NCI-H2227 treated with DMSO at 0.1 percent for 48 hours (cell line): ENCODE measurements around the gene SEZ6L2.
"Not testable (repeated sequence)": the region's sequence is repeated elsewhere in the genome, so short reads cannot be mapped to it uniquely, and the experiment has no call there.

ENCODE experiments used
- DNase-seq: peaks from one replicate; lab custom pipeline; 2025; lab: John Stamatoyannopoulos, UW

Gene SEZ6L2

DNA sequence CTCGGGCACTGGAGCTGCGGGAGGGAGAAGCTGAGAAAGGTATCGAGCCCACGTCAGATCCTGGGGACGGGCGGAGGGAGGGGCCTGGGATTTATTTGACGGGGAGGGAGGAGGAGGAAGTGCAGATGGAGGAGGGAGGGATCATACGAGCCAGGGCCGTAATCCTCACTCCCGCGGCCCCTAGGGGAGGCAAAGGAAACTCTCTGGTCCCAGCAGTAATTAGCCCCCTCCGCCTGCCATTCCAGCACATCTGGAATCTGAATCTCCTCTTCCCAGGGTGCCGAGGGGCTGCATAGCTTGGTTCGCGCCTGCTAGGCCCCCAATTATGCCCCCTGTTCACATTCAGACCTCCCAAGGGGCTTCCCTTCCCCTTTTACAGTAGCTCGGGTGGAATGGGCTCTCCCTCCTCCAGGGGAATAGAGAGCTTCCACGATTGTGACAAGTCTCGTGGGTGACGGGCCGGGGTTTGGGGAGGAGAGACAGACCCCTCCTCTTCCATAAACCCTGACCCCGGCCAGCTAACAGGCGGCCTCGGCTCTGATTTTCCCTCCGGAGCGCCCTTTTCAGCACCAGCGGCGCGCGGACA is at the start of gene SEZ6L2:
SEZ6L2 (minus strand) TSS at position 35 of the 586 bp plus-strand sequence. CDS start 531 bp downstream, outside the sequence.
- DNase-seq, result peak; percentile 90

DNA sequence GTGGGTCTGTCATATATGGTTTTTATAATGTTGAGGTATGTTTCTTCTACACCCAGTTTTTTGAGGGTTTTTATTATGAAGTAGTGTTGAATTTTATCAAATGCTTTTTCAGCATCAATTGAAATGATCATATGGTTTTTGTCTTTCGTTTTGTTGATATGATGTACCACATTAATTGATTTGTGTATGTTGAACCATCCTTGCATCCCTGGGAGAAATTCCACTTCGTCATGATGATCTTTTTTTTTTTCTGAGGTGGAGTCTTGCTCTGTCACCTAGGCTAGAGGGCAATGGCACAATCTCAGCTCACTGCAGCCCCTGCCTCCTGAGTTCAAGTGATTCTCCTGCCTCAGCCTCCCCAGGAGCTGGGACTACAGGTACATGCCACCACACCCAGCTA is 48.5 kb upstream of the SEZ6L2 start:
- DNase-seq, result no peak

DNA sequence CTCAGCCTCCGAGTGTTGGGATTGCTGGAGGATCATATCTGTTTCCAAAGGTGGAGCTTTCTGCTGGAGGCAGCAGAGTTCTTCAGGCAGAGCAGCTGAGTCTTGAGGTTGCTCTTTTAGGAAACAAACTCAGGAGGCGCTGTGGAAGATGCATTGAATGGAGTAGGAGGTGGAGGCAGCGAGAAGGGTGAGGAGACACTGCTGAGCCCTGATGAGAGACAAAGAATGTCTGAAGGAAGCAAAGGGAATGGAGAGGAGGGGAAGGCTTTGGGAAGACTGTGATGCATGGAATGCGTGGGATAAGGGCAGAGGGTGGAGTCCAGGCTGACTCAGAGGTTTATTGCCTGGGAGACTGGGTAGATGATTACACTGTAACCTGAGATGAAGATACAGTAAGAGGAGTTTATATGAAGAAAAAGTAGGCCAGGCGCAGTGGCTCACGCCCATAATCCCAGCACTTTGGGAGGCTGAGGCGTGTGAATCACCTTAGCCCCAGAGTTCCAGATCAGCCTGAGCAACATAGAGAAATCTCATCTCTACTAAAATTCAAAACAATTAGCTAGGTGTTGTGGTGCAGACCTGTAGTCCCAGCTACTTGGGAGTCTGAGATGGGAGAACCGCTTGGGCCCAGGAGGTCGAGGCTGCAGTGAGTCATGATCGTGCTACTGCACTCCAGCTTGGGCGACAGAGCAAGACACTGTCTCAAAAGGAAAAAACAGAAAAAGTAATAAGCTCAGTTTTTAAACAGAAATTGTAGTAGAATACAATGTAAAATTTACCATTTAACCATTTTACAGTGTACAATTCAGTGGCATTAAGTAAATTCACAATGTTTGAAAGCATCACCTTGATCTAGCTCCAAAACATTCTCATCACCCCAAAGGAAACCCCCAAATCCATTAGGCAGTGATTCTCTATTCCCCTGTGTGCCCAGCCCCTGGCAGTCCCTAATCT is 44.8 kb upstream of the SEZ6L2 start:
- peak; percentile 75 for DNase-seq

DNA sequence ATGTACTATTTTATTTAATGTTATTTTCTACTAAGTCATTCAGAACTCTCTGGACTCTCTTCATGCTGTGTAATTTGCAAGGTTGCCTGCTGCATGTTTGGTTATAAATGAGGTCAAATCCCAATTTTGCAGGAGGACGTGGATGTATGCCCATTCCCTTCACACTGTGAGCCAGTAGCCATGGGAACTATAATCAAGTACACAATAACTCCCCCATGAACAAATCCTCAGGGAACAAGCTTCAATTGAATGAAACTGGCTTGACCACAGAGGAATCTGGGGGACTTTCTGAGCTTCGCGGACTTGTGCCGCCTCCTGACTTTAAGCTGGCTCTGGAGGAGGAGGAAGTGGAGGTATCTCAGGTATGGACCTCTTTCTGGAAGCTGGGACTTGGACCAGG is 41.3 kb upstream of the SEZ6L2 start:
- no peak for DNase-seq

DNA sequence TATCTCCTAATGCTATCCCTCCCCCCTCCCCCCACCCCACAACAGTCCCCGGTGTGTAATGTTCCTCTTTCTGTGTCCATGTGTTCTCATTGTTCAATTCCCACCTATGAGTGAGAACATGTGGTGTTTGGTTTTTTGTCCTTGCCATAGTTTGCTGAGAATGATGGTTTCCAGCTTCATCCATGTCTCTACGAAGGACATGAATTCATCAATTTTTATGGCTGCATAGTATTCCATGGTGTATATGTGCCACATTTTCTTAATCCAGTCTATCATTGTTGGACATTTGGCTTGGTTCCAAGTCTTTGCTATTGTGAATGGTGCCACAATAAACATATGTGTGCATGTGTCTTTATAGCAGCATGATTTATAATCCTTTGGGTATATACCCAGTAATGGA is 32.4 kb upstream of the SEZ6L2 start:
- DNase-seq, result not testable (repeated sequence)

DNA sequence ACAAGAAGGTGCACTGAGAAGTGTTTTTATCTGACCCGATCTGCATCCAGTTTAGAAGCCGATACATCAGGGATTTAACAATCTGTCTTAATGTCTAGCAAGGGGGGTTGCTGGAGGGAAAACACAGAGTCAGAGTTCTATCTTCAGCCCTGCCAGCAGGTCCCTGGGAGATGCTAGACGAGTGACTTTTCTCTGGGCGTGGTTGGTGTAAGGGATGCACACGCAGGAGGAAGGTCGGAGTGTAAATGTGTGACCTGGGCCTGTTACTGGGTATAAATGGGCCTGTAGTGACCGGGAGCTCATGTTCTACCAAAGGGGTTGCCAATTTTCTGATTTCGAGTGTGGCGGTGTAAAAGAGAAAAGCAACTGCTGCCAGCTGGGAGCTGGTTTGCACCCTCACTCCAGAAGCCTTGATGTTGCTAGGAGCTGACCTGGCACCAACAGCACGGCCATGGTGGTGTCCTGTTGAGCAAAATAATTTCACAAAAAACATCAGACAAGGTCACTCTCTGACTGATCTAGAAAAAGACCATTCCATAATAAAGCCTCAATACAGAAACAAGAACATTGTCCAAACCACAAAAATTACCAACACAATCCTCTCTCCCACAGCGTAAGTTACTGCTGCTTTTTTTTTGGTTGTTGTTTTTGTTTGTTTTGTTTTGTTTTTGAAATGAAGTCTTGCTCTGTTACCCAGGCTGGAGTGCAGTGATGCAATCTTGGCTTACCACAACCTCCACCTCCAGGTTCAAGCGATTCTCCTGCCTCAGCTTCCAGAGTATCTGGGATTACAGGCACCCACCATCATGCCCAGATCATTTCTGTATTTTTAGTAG is 27.9 kb upstream of the SEZ6L2 start:
- DNase-seq, result no peak

DNA sequence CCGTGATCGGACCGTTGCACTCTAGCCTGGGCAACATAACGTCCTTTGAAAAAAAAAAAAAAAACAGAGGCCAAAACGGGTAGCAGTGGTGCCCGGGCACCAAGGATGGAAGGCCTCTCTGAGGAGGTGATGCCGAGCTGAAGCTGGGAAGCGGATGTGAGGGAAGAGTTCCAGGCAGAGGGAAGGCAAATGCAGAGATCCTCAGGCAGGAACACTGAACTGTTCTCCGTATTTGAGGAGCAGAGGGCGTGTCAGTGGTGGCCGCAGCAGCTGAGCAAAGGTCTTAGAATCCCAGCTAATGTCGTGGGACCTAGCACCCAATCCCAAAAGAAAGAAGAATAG is 27.3 kb upstream of the SEZ6L2 start:
- DNase-seq, result peak; percentile 53

DNA sequence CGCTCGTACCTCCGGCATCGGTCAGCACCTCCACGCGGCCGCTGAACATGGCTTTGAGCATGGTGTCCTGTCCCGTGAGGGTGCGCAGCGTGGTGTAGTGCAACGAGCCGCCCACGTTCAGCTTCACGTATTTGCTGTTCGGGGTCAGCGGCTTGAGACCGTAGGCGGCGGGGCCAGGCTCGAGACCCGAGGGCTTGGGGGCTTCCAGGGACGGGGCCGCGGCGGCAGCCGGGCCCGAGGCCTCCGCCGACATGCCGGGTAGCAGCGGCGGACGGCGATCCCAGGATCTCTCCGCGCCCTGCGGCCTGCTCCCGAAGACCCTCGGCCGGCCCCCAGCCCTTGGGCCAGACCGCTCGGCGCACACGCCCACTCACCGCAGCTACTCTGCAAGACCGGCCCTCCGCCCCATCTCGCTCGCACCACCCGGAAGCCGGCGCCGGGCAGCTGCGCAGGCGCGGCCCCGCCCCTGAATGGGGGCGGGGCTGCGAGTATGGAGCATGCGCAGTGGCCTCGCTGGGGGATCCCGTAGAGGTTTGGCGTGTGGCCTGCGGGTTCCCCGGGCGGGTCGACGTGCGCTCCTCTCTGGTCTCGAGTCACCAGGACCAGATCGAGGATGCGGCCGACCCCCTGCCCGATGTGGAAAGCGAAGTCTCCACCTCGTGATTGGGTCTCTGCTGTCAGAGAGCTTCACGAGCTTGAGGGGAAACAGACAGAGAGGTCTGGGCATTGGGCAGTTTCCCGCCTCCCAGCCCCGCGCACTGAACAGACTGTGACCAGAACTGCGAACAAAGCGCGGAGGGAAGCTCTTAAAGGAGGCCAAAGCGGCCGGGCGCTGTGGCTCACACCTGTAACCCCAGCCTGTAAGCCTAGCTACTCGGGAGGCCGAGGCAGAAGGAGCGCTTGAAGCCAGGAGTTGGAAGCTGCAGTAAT is 26.7 kb upstream of the SEZ6L2 start, which contains the start of gene KCTD13:
KCTD13 (minus strand) TSS at position 446 of the 930 bp plus-strand sequence; CDS start at position 253, 193 bp downstream.
- DNase-seq, result peak; percentile 79

DNA sequence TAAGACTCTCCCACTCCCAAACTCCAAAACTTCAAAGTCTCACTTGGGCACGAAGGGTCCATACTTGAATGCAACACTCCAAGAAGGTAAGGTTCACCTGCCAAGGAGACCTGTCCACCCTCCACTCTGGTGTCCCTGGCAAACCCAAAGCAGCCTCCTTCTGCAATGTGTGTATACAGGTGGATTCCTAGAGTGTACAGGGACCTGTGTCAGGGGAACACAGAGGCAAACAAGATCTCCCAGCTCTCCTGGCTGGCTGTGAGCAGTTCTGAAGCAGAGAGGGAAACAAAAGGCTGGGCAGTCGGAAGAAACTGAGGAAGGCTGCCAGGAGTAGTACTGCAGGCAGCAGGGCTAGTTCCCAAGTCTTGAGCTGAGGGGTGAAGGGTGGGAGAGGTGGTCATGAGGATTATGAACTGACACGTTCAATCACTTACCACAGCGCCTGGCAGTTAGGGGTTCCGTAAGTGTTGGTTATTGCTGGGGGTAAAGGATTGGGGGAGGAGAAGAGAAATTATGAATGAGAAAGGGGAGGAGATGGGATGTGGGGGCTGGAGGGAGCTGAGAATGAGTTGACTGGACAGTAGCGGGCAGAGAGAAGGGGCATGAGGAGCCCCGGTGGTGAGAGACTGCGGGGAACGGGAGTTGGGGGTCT is 25.9 kb upstream of the SEZ6L2 start:
- DNase-seq, result no peak

DNA sequence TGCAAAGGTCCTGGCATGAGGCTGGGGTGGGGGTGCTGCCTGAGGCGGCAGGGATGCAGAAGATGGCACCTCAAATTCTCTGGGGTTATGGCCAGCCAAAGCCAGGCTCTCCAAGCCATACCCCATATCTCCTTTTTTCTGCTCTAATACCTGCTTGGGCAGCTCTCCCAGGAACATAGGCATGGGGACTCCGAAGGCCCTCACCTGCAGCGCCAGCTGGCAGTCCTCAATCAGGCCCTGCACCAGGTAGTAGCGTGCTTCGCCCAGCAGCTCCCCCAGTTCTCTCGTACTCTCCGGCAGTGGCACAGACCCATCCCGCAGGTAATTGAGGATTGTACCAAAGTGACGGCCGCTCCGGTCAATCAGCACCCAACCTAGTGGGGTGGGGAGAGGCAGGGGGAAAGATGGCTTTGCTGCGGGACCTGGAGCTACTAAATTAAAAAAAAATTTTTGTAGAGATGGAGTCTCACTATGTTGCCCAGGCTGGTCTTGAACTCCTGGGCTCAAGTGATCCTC is 23.7 kb upstream of the SEZ6L2 start:
- DNase-seq, result no peak

DNA sequence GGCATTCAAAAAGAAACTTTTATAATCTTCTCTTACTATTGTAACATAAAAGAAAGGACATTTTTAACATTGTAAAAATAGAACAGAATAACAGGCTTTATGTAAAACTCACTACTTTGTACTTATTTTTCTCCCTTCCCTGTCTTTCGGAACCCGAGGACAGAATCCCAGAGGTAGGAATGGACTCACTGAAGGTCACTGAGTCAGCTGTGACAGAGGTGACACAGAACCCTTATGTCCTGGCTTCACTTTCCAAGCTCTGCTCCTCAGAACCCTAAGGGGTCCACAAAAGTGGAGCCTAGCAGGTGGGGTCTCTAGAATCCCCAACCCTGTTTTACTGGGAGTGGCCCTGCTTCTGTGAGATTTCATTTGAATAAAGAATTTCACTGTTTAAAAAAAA is 23.0 kb upstream of the SEZ6L2 start:
- DNase-seq, result no peak

DNA sequence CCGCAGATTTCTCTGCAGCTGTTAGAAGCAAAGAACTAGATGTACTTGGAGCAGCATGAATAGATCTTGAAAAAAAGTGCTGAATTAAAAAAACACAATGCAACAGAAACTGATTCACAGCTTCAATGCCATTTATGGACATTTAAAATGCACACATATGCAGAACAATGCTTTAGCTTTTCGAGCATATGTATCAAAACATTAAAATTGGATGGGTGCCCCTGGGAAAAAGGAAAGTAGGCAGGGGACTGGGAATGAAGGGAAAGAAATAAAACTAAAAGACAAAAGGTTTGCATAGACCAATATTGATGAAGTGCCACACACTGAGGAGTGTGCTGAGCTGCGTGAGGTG is 21.7 kb upstream of the SEZ6L2 start:
- no peak for DNase-seq

DNA sequence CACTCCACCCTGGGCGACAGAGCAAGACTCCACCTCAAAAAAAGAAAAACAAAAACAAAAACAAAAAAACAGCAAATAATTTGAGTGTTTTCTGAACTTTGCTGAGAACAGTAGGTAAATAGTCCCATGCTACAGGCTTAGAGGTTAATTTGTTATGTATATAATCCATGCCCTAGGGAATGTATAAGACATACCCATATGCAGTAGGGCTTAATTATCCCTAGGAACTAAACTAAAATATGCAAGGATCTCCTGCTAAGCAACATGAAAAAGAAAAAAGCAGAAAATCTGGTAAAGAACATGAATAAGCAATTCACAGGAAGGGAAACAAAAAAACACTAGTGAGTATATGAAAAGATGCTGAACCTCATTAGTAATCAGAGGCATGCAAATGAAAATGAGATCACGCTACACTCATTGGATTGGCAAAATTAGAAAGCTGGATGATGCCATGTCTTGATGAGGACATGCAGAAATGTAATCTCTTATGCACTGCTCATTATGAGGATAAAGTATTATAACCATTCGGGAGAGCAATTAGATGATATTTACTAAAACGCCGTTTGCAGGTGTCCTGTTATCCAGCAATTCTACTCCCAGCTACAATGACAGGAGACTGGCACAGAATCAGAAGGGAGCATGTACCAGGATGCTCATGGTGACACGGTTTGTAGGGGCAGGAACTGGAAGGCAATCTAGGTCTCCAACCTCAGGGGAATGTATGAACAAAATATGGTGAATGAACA is 21.1 kb upstream of the SEZ6L2 start:
- no peak for DNase-seq

DNA sequence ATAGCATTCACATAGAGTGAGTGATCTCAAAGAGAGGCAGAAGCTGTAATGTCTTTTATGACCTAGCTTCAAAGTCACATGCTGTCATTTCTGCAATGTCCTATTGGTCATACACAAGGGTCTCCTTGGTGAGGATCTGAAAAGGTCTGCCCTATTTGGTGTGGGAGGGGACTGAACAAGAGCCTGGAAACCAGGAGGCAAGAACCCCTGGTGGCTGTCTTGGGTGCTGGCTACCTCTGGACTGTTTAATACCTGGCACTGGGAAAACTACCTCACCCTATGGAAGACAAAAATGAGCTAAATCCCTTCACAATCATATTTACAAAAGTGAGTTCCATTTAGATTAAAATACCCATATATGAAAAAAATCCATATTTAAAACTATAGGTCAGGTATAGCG is 17.6 kb upstream of the SEZ6L2 start:
- DNase-seq, result no peak

DNA sequence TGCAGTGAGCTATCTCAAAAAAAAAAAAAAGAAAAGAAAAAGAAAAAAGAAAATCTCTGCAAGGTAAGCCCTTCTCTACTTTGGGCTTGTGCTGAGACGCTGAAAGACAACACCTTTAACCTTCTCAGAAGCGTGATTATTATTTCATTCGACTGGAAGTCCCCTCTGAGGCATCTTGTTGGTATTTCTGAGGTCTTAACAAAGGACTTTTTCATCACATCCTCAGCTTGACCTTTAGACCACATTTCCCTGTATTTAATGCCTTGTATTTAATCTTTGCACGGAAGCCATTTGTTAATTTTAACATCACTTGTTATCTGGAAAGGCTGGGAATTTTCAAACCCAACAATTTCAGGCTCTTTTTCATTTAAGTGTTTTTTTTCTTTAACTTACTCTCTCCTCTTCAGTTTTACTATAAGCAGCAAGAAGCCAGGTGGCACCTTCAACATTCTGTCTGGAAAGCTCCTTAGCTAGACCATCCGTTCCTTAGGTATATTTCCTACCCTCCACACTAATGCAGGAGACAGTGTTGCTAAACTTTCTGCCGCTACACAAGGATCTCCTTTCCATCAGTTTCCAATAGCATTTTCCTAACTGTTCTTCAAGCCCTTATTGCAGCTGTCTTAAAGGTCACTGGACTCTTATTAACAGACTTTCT is 16.4 kb upstream of the SEZ6L2 start:
- DNase-seq, result no peak

DNA sequence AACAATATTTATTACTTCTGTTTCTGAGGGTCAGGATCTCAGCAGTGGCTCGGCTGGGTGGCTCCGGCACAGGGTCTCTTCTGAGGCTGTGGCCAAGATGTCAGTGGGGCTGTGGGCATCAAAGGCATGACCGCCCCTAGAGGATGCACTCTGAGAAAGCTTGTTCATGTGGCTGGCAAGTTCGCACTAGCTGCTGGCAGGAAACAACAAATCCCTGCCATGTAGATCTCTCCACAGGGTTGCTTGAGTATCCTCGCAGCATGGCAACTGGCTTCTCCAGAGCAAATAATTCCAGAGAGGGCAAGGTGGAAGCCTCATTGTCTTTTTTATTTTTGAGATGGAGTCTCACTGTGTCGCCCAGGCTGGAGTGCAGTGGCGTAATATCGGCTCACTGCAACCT is 14.2 kb upstream of the SEZ6L2 start:
- DNase-seq, result no peak

DNA sequence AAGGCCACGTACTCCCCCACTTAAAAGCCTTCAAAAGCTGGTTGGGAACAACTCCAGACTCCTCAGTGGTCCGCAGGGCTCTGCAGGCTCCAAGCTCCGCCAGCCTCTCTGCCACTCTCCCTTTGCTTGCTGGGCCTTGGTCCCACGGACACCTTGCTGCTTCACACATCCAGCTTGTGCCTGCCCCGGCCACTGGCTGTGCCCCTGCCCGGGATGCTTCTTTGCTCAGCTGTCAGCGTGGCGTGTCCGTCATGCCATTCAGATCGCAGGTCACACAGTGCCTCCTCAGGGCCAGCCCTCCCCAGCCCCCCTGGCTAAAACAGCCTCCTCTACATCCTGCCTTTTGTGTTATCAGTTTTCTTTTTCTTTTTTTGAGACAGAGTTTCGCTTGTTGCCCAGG is 12.7 kb upstream of the SEZ6L2 start:
- no peak for DNase-seq

DNA sequence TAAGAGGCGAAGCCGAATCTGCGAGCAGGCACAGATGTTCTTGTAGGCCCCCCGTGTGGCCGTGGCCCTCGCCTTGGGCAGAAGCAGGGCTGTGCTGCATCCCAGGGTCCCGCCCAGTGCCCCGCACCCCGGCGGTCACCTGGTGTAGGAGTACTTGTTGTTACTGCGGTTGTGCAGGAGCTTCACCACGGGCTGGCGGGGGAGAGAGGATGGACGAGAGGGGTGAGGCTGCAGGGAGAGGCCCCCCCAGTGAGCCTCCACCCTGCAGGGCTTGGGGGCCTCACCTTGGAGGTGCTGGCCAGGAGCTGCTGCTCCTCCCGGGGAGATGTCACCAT is 12.3 kb upstream of the SEZ6L2 start:
- no peak for DNase-seq

DNA sequence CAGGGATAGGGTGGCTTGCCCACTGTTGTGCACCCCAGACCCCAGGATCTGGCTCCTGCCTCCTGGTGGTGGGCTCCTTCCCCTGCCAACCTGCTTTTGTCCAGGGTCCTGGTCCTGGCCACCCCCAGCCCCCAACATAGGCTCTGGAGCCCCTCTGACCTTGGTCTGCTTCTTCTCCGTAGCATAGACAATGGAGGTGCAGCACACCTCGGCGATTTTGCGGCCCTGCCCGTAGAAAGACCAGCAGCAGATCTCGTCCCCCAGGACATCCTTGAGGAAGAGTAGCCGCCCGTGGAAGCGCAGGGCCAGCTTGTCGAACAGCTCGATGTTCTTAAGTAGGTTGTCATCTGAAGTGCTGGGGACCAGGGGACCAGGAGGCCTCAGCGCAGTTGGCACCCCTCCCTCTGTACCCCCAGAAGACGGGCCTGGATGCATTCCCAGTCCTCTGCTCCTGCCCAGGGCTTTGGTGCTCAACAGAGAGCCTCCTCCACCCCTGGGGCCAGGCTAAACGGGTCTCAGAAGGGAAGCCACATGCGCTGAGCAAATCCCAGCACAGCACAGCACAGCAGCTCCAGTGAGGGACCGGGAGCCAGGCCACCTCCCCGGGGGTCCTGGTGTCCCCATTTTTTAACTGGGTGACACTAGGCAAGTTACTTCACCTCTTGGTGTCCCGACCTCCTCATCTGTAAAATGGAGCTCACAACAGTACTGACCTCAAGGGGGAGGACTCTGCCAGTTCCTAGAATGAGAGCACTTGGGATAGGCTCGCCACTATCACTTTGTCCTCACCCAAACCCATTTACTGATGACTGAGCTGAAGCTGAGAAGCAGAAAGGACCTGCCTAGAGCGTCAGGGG is 11.7 kb upstream of the SEZ6L2 start:
- DNase-seq, result no peak
